B cell (primary cell): Measurements from ENCODE around the gene GABPB2. TPM values are rescaled to one million over a fixed set of nuclear protein-coding genes. Genes with fewer than 3 reads are reported as not detected.

Experiments used
- ATAC-seq: fragments of 200-7000 bp; cut with Tn5 transposase; one replicate; pipeline ENCODE4 v1.10.0; 2021; ENCODE audit warnings: low read depth, mild to moderate bottlenecking, moderate number of reproducible peaks, moderate library complexity
- CTCF ChIA-PET: fragments of 350-600 bp; sonication (Branson Sonifier 250); formaldehyde crosslinking; loops from one replicate; lab custom pipeline; 2021; ENCODE audit warnings: antibody characterized with exemption, inconsistent platforms; lab: Charles Lee
- POLR2A ChIA-PET: fragments of 350-600 bp; sonication (Branson Sonifier 250); formaldehyde crosslinking; loops from one replicate; lab custom pipeline; 2021; ENCODE audit warnings: antibody characterized with exemption; lab: Charles Lee
- DNase-seq: peaks from one replicate; pipeline ENCODE4 v3.0.0; 2013
- H2AFZ ChIP-seq: 2 replicates; pipeline ENCODE4 v1.6.1; 2012; ENCODE audit warnings: mild to moderate bottlenecking, low read depth, low read length; ENCODE audit not compliant: insufficient read depth, poor library complexity, severe bottlenecking
- H3K27ac ChIP-seq, 2 donors: 1 replicate in 1 of 2; 2 replicates in 1 of 2; pipeline ENCODE4 v1.5.1; 2012 to 2013; ENCODE audit warnings: low read length in 2 of 2, mild to moderate bottlenecking in 2 of 2, moderate library complexity in 1 of 2
- H3K27me3 ChIP-seq, 4 experiments: fragments of 200-600 bp in 1 of 4; sonication (generic) in 1 of 4; replicated peaks in 1 of 4; 1 replicate in 2 of 4; 2 replicates in 2 of 4; pipeline versions ENCODE4 v1.6.1 to v1.7.0; 2013 to 2016; ENCODE audit warnings: low read length in 3 of 4, mild to moderate bottlenecking in 2 of 4, mixed read lengths in 1 of 4, moderate library complexity in 1 of 4; ENCODE audit not compliant: insufficient read depth in 4 of 4, control insufficient read depth in 3 of 4; ENCODE audit errors: control extremely low read depth in 1 of 4
- H3K36me3 ChIP-seq, 2 experiments: replicated peaks in 1 of 2; 1 replicate in 1 of 2; 2 replicates in 1 of 2; pipeline versions ENCODE4 v1.6.1 to v1.7.1; 2013; ENCODE audit warnings: low read length in 1 of 2; ENCODE audit not compliant: insufficient read depth in 2 of 2, control insufficient read depth in 1 of 2; ENCODE audit errors: control extremely low read depth in 1 of 2, extremely low read depth in 1 of 2
- H3K4me1 ChIP-seq, 2 donors: fragments of 200-600 bp in 1 of 2; sonication (generic) in 1 of 2; 1 replicate in 1 of 2; 2 replicates in 1 of 2; pipeline versions ENCODE4 v1.5.1 to v1.6.1; 2013 to 2017; ENCODE audit warnings: low read length in 2 of 2; ENCODE audit not compliant: control insufficient read depth in 2 of 2, insufficient read depth in 2 of 2
- H3K4me2 ChIP-seq: replicated peaks from 2 replicates; pipeline ENCODE3; 2012; ENCODE audit warnings: mild to moderate bottlenecking, low read depth, low read length; ENCODE audit not compliant: poor library complexity, severe bottlenecking
- H3K4me3 ChIP-seq, 5 experiments: fragments of 200-600 bp in 1 of 5; sonication (generic) in 1 of 5; 1 replicate in 3 of 5; 2 replicates in 2 of 5; pipeline versions ENCODE4 v1.5.1 to v1.7.0; 2011 to 2016; ENCODE audit warnings: low read length in 4 of 5, mild to moderate bottlenecking in 4 of 5, low read depth in 2 of 5, control low read depth in 1 of 5, moderate library complexity in 1 of 5; ENCODE audit not compliant: insufficient read depth in 1 of 5; ENCODE audit errors: control extremely low read depth in 1 of 5, extremely low read depth in 1 of 5
- H3K79me2 ChIP-seq: fragments of 200-600 bp; sonication (generic); one replicate; pipeline ENCODE4 v1.6.0; 2016; ENCODE audit warnings: low read length; ENCODE audit not compliant: control insufficient read depth, insufficient read depth
- H3K9ac ChIP-seq: fragments of 200-600 bp; sonication (generic); 2 replicates; pipeline ENCODE4 v1.6.1; 2017; ENCODE audit warnings: mild to moderate bottlenecking, low read length, moderate library complexity
- H3K9me3 ChIP-seq, 3 donors: one replicate each; pipeline versions ENCODE4 v1.6.1 to v1.7.1; 2013; ENCODE audit warnings: low read length in 2 of 3; ENCODE audit not compliant: control insufficient read depth in 2 of 3, insufficient read depth in 1 of 3; ENCODE audit errors: control extremely low read depth in 1 of 3
- H4K20me1 ChIP-seq: 2 replicates; pipeline ENCODE4 v1.6.0; 2012; ENCODE audit warnings: mild to moderate bottlenecking, low read length; ENCODE audit not compliant: insufficient read depth, control insufficient read depth, poor library complexity, severe bottlenecking
- H3K27ac Mint-ChIP-seq: one replicate; pipeline ENCODE4 v1.8.0; 2021; ENCODE audit warnings: mixed read lengths
- H3K27me3 Mint-ChIP-seq: one replicate; pipeline ENCODE4 v1.8.0; 2021; ENCODE audit warnings: mixed read lengths
- H3K4me1 Mint-ChIP-seq: one replicate; pipeline ENCODE4 v1.8.0; 2021; ENCODE audit warnings: mixed read lengths
- H3K4me3 Mint-ChIP-seq: one replicate; pipeline ENCODE4 v1.8.0; 2021; ENCODE audit warnings: mixed read lengths
- H3K9me3 Mint-ChIP-seq: one replicate; pipeline ENCODE4 v1.8.0; 2022; ENCODE audit warnings: mixed read lengths; ENCODE audit not compliant: insufficient read depth
- EZH2 ChIP-seq: IDR thresholded peaks from 2 replicates; pipeline ENCODE4 v1.6.1; 2012; ENCODE audit warnings: borderline replicate concordance, low read depth, mild to moderate bottlenecking, moderate library complexity, low read length; ENCODE audit not compliant: insufficient read depth, poor library complexity, severe bottlenecking
- WGBS: methylation state at CpG from one replicate; pipeline ENCODE4 v1.1.5; 2013; ENCODE audit warnings: missing lambda C conversion rate; ENCODE audit not compliant: insufficient coverage; 5-methylcytosine and 5-hydroxymethylcytosine counted together
- intact Hi-C: fragments of 100-400 bp; cut with micrococcal nuclease; formaldehyde crosslinking; loops from one replicate; pipeline ENCODE4 v1.10.0; 2022
- polyA plus RNA-seq: library from polyadenylated mRNA; depleted of rRNA; stranded (reverse); fragments of >200 nt; gene quantifications from 2 replicates; pipeline ENCODE4 v1.2.3, GENCODE V29; 2012
- total RNA-seq, 2 donors: library from RNA; stranded (reverse); fragments of 120-200 nt in 1 of 2; gene quantifications; 1 replicate in 1 of 2; 2 replicates in 1 of 2; pipeline versions ENCODE4 v1.2.3 to v1.2.4, GENCODE V29; 2013 to 2022
- TF ChIP-seq, protein P1 (sequence below): fragments of 200-600 bp; IDR thresholded peaks from one replicate; pipeline ENCODE4 v1.8.0; 2022; ENCODE audit warnings: antibody characterized with exemption, mild to moderate bottlenecking

Gene GABPB2
- total and polyA plus RNA-seq, 2 donors (not counting 1 experiment from before 2014, with no cell fraction given), result 15.1 to 22.4 TPM

- H4K20me1 ChIP-seq, result peaks cover 4% of the 10 kb centered on the region
- no peak for ATAC-seq
- H3K4me3 Mint-ChIP-seq, result peak overlapping the region; percentile 92
Measured at GRCh38 chr1:151166505-151166956, 96.0 kb downstream of the GABPB2 start.

More at GRCh38 chr1:151166505-151166956, 96.0 kb downstream of the GABPB2 start:
- peak overlapping the region; percentile 82 for H3K9ac ChIP-seq
- H3K27ac ChIP-seq, result peak overlapping the region; percentile 26 to 80
- no peaks in the 10 kb centered on the region for H3K9me3 ChIP-seq
- H3K36me3 ChIP-seq, result peaks cover 3 to 38% of the 10 kb centered on the region in 2 experiments
- H3K4me1 Mint-ChIP-seq, result peaks cover 35% of the 10 kb centered on the region
- no peaks in the 10 kb centered on the region for H3K27me3 ChIP-seq
- peak overlapping the region; percentile 74 for H2AFZ ChIP-seq
- no peak for DNase-seq
- peaks cover 20% of the 10 kb centered on the region for H3K79me2 ChIP-seq
- intact Hi-C loops, result loop anchor here (1.0 to 10.0 kb wide), 4 partner anchors 20 to 682 kb away; partner anchors contain the start of genes CTSS, RFX5, SEMA6C and TARS2
- H3K27ac Mint-ChIP-seq, result peak overlapping the region; percentile 96
- peak overlapping the region; percentile 81 to 99 (median 92) for H3K4me3 ChIP-seq
- CTCF ChIA-PET, result interaction anchor here (1.0 to 2.7 kb wide), 4 partner anchors 9 to 173 kb away, joined by 3 to 9 read pairs (median 6); partner anchors contain the start of gene TNFAIP8L2
- H3K4me1 ChIP-seq, result peaks cover 16 to 21% of the 10 kb centered on the region in 2 donors
- H3K9me3 Mint-ChIP-seq, result no peaks in the 10 kb centered on the region
- peak overlapping the region; percentile 91 for H3K4me2 ChIP-seq
- WGBS, result 1% methylated on average over 11 of the region's 15 CpGs
- TF ChIP-seq, protein P1, sequence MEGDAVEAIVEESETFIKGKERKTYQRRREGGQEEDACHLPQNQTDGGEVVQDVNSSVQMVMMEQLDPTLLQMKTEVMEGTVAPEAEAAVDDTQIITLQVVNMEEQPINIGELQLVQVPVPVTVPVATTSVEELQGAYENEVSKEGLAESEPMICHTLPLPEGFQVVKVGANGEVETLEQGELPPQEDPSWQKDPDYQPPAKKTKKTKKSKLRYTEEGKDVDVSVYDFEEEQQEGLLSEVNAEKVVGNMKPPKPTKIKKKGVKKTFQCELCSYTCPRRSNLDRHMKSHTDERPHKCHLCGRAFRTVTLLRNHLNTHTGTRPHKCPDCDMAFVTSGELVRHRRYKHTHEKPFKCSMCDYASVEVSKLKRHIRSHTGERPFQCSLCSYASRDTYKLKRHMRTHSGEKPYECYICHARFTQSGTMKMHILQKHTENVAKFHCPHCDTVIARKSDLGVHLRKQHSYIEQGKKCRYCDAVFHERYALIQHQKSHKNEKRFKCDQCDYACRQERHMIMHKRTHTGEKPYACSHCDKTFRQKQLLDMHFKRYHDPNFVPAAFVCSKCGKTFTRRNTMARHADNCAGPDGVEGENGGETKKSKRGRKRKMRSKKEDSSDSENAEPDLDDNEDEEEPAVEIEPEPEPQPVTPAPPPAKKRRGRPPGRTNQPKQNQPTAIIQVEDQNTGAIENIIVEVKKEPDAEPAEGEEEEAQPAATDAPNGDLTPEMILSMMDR, result no peak
- no peak for TF ChIP-seq EZH2
- no peaks in the 10 kb centered on the region for H3K27me3 Mint-ChIP-seq
- POLR2A ChIA-PET, result interaction anchor here (0.6 to 1.6 kb wide), 5 partner anchors 10 to 88 kb away, joined by 3 to 8 read pairs (median 4); partner anchors contain the start of genes PSMD4, TNFAIP8L2 and VPS72
